Mesothelial cell of epicardium (in vitro differentiated cells): ENCODE measurements around the gene LETM1. TPM values are rescaled to one million over a fixed set of nuclear protein-coding genes. Genes with fewer than 3 reads are reported as not detected.

Experiments
- DNase-seq, 2 experiments: peaks; one replicate each; pipeline ENCODE4 v3.0.0; 2021; ENCODE audit warnings: low spot score in 2 of 2; ENCODE audit not compliant: unreplicated experiment in 2 of 2
- H3K27ac Mint-ChIP-seq: 2 replicates; pipeline ENCODE4 v1.8.0; 2021; ENCODE audit warnings: mixed read lengths
- H3K27me3 Mint-ChIP-seq: 2 replicates; pipeline ENCODE4 v1.8.0; 2021; ENCODE audit warnings: low read depth, mixed read lengths
- H3K36me3 Mint-ChIP-seq: 2 replicates; pipeline ENCODE4 v1.8.0; 2021; ENCODE audit warnings: mixed read lengths
- H3K4me1 Mint-ChIP-seq: 2 replicates; pipeline ENCODE4 v1.8.0; 2021; ENCODE audit warnings: mixed read lengths
- H3K4me3 Mint-ChIP-seq: 2 replicates; pipeline ENCODE4 v1.8.0; 2021; ENCODE audit warnings: mild to moderate bottlenecking, moderate library complexity, mixed read lengths
- H3K9me3 Mint-ChIP-seq: 2 replicates; pipeline ENCODE4 v1.8.0; 2021; ENCODE audit warnings: mixed read lengths
- CTCF ChIP-seq: fragments of 200-600 bp; sonication (generic); IDR thresholded peaks from one replicate; pipeline ENCODE4 v1.5.0; 2021; ENCODE audit warnings: antibody characterized with exemption; ENCODE audit not compliant: unreplicated experiment
- total RNA-seq: library from RNA; stranded (reverse); gene quantifications from 3 replicates; pipeline ENCODE4 v1.2.1, GENCODE V29; 2021

The LETM1 gene
- total RNA-seq, 1 donor from 2014 or later, result 48.7 TPM

DNA sequence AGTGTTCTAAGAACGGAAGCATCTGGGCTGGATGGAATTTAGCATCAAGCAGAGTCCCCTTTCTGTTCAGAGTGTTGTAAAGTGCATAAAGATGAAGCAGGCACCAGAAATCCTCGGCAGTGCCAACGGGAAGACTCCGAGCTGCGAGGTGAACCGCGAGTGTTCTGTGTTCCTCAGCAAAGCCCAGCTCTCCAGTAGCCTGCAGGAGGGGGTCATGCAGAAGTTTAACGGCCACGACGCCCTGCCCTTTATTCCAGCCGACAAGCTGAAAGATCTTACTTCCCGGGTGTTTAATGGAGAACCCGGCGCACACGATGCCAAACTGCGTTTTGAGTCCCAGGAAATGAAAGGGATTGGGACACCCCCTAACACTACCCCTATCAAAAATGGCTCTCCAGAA lies 44.7 kb upstream of the LETM1 start:
- no peak overlapping the region for H3K27ac Mint-ChIP-seq
- no peak for DNase-seq
- no peaks in the 10 kb centered on the region for H3K27me3 Mint-ChIP-seq
- no peak for TF ChIP-seq CTCF
- H3K4me3 Mint-ChIP-seq, result no peak overlapping the region
- peaks cover 29% of the 10 kb centered on the region for H3K36me3 Mint-ChIP-seq
- H3K9me3 Mint-ChIP-seq, result no peaks in the 10 kb centered on the region
- H3K4me1 Mint-ChIP-seq, result peaks cover 9% of the 10 kb centered on the region

DNA sequence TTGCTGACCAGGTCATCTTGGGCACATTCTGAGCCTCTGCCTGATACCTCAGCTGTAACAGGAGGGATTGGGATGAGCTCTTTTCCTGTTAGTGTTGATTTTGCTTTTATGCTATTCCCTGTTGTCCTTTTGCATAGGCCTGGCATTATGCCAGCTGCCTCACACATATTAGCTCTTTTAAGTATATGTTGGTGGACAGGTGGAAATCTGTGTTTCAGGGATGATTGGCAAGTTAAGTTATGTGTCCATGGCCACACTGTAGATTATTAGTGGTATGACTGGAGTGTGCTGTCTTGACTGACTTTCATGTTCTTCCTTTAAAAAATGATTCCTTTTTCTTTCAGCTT lies 44.1 kb upstream of the LETM1 start:
- Mint-ChIP-seq H3K9me3 (no peaks in the 10 kb centered on the region), H3K4me1 (peaks cover 9% of the 10 kb centered on the region), H3K27ac (no peak overlapping the region), H3K4me3 (no peak overlapping the region), H3K36me3 (peaks cover 30% of the 10 kb centered on the region), H3K27me3 (no peaks in the 10 kb centered on the region)
- no peak for TF ChIP-seq CTCF
- no peak for DNase-seq

DNA sequence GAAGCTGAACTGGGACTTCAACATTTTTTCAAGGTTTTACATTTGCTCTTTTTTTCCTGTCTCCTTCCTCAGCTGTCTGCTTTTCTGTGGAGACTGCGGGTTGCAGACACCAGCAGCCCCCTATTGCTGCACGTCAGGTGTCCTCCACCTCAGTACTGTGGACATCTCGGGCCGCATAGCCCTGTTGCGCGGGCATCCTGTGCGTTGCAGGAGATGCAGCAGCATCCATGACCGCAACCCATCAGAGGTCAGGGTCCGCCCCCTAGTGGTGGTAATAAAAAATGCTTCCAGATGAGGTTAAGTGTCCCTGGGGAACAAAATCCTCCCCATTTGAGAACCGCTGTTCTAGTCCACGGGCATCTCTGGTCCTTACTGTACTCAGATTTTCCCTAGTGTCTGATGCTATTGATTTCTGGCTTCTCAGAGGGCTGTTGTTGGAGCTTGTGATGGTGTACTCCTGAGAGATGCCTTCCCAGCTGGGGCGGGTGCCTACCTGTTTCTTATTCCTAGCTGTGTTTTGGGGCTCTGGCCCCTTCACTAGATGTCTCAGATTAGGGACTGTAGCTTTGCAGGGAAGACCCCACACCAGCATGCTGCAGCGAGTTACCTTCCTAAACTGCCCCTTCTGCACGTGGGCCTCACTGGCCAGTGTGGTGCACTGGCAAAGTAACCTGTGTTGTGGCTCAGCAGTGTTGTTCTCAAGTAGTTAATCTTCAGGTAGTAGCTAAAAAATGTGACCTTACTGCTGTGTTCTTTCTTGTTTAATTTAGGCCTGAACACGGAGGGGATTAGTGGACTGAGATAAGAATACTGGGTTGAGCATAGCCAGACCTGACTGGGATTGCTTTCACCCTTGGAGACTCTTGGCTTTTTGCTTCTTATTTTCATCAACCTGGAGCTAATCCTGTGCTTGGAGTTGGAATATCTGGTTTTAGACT lies 43.5 kb upstream of the LETM1 start:
- Mint-ChIP-seq H3K36me3 (peaks cover 30% of the 10 kb centered on the region), H3K4me3 (no peak overlapping the region), H3K27me3 (no peaks in the 10 kb centered on the region), H3K27ac (peak overlapping the region; percentile 82), H3K9me3 (no peaks in the 10 kb centered on the region), H3K4me1 (peaks cover 9% of the 10 kb centered on the region)
- peak; percentile 40 to 73 for DNase-seq
- peak; percentile 99 for TF ChIP-seq CTCF

DNA sequence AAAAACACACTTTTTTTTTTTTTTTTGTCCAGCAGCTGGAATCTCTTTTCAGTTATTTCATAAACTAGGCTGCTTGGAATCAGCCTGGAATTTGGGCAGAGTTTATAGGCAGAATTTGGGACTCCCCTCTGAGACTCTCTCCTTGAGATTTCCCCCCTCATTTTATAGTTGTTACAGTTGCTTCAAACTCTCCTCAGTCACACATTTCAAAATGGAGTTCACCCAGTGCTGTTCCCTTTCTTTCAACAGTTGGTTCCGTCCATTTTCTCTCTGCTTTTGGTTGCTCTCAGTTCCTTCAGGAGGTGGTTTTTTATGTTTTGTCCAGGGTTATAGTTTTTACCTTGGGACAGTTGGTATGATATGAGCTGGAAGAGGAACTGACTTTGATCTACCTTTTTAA lies 42.7 kb upstream of the LETM1 start:
- H3K36me3 Mint-ChIP-seq, result peaks cover 28% of the 10 kb centered on the region
- peak overlapping the region; percentile 82 for H3K27ac Mint-ChIP-seq
- no peak for DNase-seq

GRCh38 chr4:1898007-1898406 lies 42.1 kb upstream of the LETM1 start:
- no peaks in the 10 kb centered on the region for H3K27me3 Mint-ChIP-seq
- DNase-seq, result no peak
- peaks cover 22% of the 10 kb centered on the region for H3K36me3 Mint-ChIP-seq
- TF ChIP-seq CTCF, result no peak
- H3K4me3 Mint-ChIP-seq, result no peak overlapping the region
- no peaks in the 10 kb centered on the region for H3K9me3 Mint-ChIP-seq
- H3K4me1 Mint-ChIP-seq, result peaks cover 9% of the 10 kb centered on the region
- no peak overlapping the region for H3K27ac Mint-ChIP-seq

More for the DNA sequence above, 42.7 kb upstream of the LETM1 start:
- Mint-ChIP-seq H3K4me1 (peaks cover 9% of the 10 kb centered on the region), H3K27me3 (no peaks in the 10 kb centered on the region), H3K4me3 (no peak overlapping the region), H3K9me3 (no peaks in the 10 kb centered on the region)
- TF ChIP-seq CTCF, result no peak
